ENCODE results near the gene ZKSCAN2. TPM values are rescaled to one million over a fixed set of nuclear protein-coding genes. Genes with fewer than 3 reads are reported as not detected.

The ZKSCAN2 gene
- 6.9 TPM for polyA plus RNA-seq (2013, experiment 1 of 2)
- 6.6 TPM for polyA plus RNA-seq (2013, experiment 2 of 2)

DNA sequence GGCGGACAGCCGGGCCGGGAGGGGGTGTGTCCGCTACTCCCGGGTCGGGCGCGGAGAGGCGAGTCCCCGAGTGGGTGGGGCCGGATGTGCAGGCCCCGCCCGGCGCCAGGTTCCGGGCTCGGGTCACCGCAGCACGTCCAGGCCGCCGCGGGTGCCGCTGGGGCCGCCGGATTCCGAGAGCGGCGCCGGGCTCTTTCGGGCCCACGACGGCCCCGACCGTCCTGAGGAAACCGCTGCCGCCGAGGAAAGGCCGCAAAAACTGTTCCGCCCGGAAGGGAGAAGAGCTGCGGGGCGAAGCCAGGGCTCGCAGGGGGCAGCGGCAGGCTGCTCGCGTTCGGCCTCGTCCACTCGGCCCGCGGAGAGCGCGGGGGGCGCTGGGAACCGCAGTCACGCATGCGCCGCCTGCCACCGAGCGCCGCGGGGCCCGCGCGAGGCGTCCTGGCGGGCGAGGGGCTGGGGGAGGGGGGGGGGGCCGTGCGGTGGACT is at the start of gene ZKSCAN2:
ZKSCAN2 (minus strand) TSS at position 376 of the 486 bp plus-strand sequence. CDS start 718 bp downstream, outside the sequence.
- DNase-seq (ENCODE audit: low spot score) = peak; percentile 94
- Histone ChIP-seq H4K8ac (ENCODE audit: low read depth, low read length) (no peak within 1 kb of the TSS), H3K4me2 (ENCODE audit: insufficient read depth, low read length, poor library complexity, severe bottlenecking) (peak within 1 kb of the TSS; percentile 99), H3K4me1 (ENCODE audit: control insufficient read depth in 2 of 2, insufficient read depth in 1 of 2, low read depth in 1 of 2, low read length in 2 of 2) (peaks cover 6 to 7% of the 10 kb centered on the region in 2 donors), H3K4ac (ENCODE audit: low read length) (no peak within 1 kb of the TSS), H2BK15ac (ENCODE audit: low read length) (no peak within 1 kb of the TSS), H3K9ac (ENCODE audit: low read depth, low read length, poor library complexity) (peak within 1 kb of the TSS; percentile 92), H2BK120ac (ENCODE audit: low read depth, low read length) (no peak within 1 kb of the TSS), H3K14ac (ENCODE audit: low read length) (no peak within 1 kb of the TSS), H2AFZ (ENCODE audit: low read length) (peak within 1 kb of the TSS; percentile 95), H3K36me3 (replicated peaks in 1 of 2; ENCODE audit: control insufficient read depth in 2 of 2, insufficient read depth in 2 of 2, low read length in 2 of 2) (peaks cover 14 to 50% of the 10 kb centered on the region in 2 donors), H2BK12ac (ENCODE audit: low read length) (no peak within 1 kb of the TSS), H3K9me3 (replicated peaks in 1 of 2; ENCODE audit: control insufficient read depth in 2 of 2, insufficient read depth in 1 of 2, low read depth in 1 of 2, low read length in 2 of 2) (no peaks in the 10 kb centered on the region), H2AK5ac (ENCODE audit: low read depth, low read length) (peak within 1 kb of the TSS; percentile 19), H3K27me3 (ENCODE audit: control insufficient read depth in 3 of 3, insufficient read depth in 3 of 3, low read depth in 1 of 3, low read length in 3 of 3) (no peaks in the 10 kb centered on the region), H2BK5ac (ENCODE audit: low read length) (peak within 1 kb of the TSS; percentile 94), H4K91ac (ENCODE audit: low read depth, low read length, poor library complexity) (peak within 1 kb of the TSS; percentile 34), H3K18ac (ENCODE audit: low read length) (peak within 1 kb of the TSS; percentile 99), H3K23ac (ENCODE audit: low read depth, low read length, poor library complexity) (peak within 1 kb of the TSS; percentile 92), H3K4me3 (ENCODE audit: low read length in 2 of 2) (peak within 1 kb of the TSS; percentile 83 to 94), H3K27ac (replicated peaks; ENCODE audit: low read length) (peak within 1 kb of the TSS; percentile 99), H3K79me1 (ENCODE audit: low read depth, low read length) (no peaks in the 10 kb centered on the region)
- no CpG with 5 or more reads among the region's 69 CpGs for WGBS, 2 donors (ENCODE audit: extremely low coverage in 2 of 2, insufficient read length in 2 of 2, insufficient replicate concordance in 1 of 2)

DNA sequence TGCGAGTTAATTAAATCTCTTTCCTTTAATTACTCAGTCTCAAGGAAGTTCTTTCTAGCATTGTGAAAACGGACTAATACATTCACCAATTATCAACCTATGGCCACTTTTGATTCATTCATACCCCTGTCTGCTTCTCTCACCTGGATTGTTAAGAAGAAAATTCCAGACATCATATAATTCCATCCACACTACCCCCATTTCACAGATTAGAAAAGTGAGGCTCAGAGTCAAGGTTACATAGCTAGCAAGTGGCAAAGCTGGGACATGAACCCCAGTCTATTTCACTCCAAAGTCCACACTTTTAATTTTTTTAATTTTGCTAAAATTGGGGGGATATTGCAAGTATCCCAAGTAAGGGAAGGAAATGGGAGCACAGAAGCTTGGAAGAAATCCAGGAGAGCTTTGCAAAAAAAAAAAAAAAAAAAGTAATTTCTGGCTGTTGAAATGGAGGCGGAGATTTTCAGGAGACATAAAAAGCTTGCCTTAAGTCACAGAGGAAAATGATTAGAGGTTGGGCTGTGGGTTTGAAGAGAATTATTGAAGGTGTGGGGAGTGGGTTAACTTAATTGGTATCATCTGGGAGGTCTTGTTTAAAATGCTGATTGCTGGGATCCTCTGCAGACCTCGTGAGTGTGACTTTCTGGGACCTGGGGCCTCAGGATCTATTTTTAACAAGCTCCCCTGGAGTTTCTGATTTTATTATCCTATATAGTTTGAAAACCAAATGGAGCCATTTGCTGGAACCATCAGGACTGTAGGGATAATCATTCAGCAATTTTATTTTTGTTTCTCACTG is 42.3 kb upstream of the ZKSCAN2 start:
- no peak overlapping the region for H2AFZ ChIP-seq (ENCODE audit: low read length)
- no peak overlapping the region for H3K9ac ChIP-seq (ENCODE audit: low read depth, low read length, poor library complexity)
- no peak overlapping the region for H2AK5ac ChIP-seq (ENCODE audit: low read depth, low read length)
- no peak overlapping the region for H2BK120ac ChIP-seq (ENCODE audit: low read depth, low read length)
- H3K18ac ChIP-seq (ENCODE audit: low read length) = no peak overlapping the region
- H3K9me3 ChIP-seq (replicated peaks in 1 of 2; ENCODE audit: control insufficient read depth in 2 of 2, insufficient read depth in 1 of 2, low read depth in 1 of 2, low read length in 2 of 2) = peaks cover 0 to 1% of the 10 kb centered on the region in 2 donors
- H2BK12ac ChIP-seq (ENCODE audit: low read length) = no peak overlapping the region
- no peak overlapping the region for H2BK5ac ChIP-seq (ENCODE audit: low read length)
- H3K4ac ChIP-seq (ENCODE audit: low read length) = no peak overlapping the region
- no peak overlapping the region for H3K4me2 ChIP-seq (ENCODE audit: insufficient read depth, low read length, poor library complexity, severe bottlenecking)
- no peak overlapping the region for H4K91ac ChIP-seq (ENCODE audit: low read depth, low read length, poor library complexity)
- no peak overlapping the region for H3K14ac ChIP-seq (ENCODE audit: low read length)
- H3K36me3 ChIP-seq (replicated peaks in 1 of 2; ENCODE audit: control insufficient read depth in 2 of 2, insufficient read depth in 2 of 2, low read length in 2 of 2) = no peaks in the 10 kb centered on the region
- H3K23ac ChIP-seq (ENCODE audit: low read depth, low read length, poor library complexity) = no peak overlapping the region
- no peaks in the 10 kb centered on the region for H3K27me3 ChIP-seq (ENCODE audit: control insufficient read depth in 3 of 3, insufficient read depth in 3 of 3, low read depth in 1 of 3, low read length in 3 of 3)
- DNase-seq (ENCODE audit: low spot score) = no peak
- no peaks in the 10 kb centered on the region for H3K4me1 ChIP-seq (ENCODE audit: control insufficient read depth in 2 of 2, insufficient read depth in 1 of 2, low read depth in 1 of 2, low read length in 2 of 2)
- H3K4me3 ChIP-seq (ENCODE audit: low read length in 2 of 2) = no peak overlapping the region
- no peak overlapping the region for H4K8ac ChIP-seq (ENCODE audit: low read depth, low read length)
- H3K27ac ChIP-seq (replicated peaks; ENCODE audit: low read length) = no peak overlapping the region
- no peaks in the 10 kb centered on the region for H3K79me1 ChIP-seq (ENCODE audit: low read depth, low read length)
- no peak overlapping the region for H2BK15ac ChIP-seq (ENCODE audit: low read length)
- no CpG with 5 or more reads among the region's 4 CpGs for WGBS, 2 donors (ENCODE audit: extremely low coverage in 2 of 2, insufficient read length in 2 of 2, insufficient replicate concordance in 1 of 2)

DNA sequence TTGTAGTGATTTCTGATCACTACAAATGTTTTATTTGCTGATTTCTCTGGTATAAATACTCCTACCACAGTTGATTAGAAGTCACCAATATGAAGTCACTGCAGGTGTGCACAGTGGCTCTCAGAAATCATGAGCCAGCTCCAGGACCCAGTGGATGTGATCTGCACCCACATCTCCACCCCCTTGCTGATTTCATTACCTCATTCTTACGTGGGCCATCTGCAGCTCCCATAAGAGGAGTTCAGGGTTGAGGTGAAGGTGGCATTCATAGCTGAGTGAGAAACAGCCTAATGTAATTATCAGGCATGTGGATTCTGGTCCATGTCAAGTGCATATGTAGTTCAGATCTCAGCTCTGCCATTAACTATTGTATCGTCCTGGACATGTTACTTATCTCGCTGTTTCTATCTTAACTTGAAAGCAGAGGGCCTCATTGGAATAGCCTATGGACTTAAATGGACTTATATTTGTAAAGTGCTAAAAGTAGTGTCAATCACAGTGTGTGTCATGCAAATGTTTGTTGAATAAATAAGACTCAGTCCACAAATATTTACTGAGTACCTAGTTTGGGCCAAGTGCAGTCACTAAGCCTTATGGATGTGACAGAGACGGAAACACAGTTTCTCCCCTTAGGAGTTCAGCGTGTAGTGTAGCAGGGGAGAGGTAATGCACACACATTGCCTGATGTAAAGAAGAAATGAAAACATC is 40.7 kb upstream of the ZKSCAN2 start:
- Histone ChIP-seq H3K27me3 (ENCODE audit: control insufficient read depth in 3 of 3, insufficient read depth in 3 of 3, low read depth in 1 of 3, low read length in 3 of 3) (no peaks in the 10 kb centered on the region), H4K8ac (ENCODE audit: low read depth, low read length) (no peak overlapping the region), H2BK15ac (ENCODE audit: low read length) (no peak overlapping the region), H3K27ac (replicated peaks; ENCODE audit: low read length) (no peak overlapping the region), H3K79me1 (ENCODE audit: low read depth, low read length) (no peaks in the 10 kb centered on the region), H2BK5ac (ENCODE audit: low read length) (no peak overlapping the region), H2BK12ac (ENCODE audit: low read length) (no peak overlapping the region), H3K4me2 (ENCODE audit: insufficient read depth, low read length, poor library complexity, severe bottlenecking) (no peak overlapping the region), H2BK120ac (ENCODE audit: low read depth, low read length) (no peak overlapping the region), H3K4me1 (ENCODE audit: control insufficient read depth in 2 of 2, insufficient read depth in 1 of 2, low read depth in 1 of 2, low read length in 2 of 2) (no peaks in the 10 kb centered on the region), H3K4me3 (ENCODE audit: low read length in 2 of 2) (no peak overlapping the region), H3K36me3 (replicated peaks in 1 of 2; ENCODE audit: control insufficient read depth in 2 of 2, insufficient read depth in 2 of 2, low read length in 2 of 2) (no peaks in the 10 kb centered on the region), H3K9ac (ENCODE audit: low read depth, low read length, poor library complexity) (no peak overlapping the region), H3K14ac (ENCODE audit: low read length) (no peak overlapping the region), H3K9me3 (replicated peaks in 1 of 2; ENCODE audit: control insufficient read depth in 2 of 2, insufficient read depth in 1 of 2, low read depth in 1 of 2, low read length in 2 of 2) (no peaks in the 10 kb centered on the region), H3K23ac (ENCODE audit: low read depth, low read length, poor library complexity) (no peak overlapping the region), H2AFZ (ENCODE audit: low read length) (no peak overlapping the region), H3K4ac (ENCODE audit: low read length) (no peak overlapping the region), H3K18ac (ENCODE audit: low read length) (no peak overlapping the region), H4K91ac (ENCODE audit: low read depth, low read length, poor library complexity) (no peak overlapping the region), H2AK5ac (ENCODE audit: low read depth, low read length) (no peak overlapping the region)
- WGBS, 2 donors (ENCODE audit: extremely low coverage in 2 of 2, insufficient read length in 2 of 2, insufficient replicate concordance in 1 of 2) = no CpG with 5 or more reads among the region's 5 CpGs
- no peak for DNase-seq (ENCODE audit: low spot score)
